K562 (cell line): ENCODE data around the gene NUAK1. TPM values are rescaled to one million over a fixed set of nuclear protein-coding genes. Genes with fewer than 3 reads are reported as not detected.

Experiments used
- ATAC-seq: fragments of 200-7000 bp; cut with Tn5 transposase; 3 replicates; pipeline ENCODE4 v1.9.1; 2020; ENCODE audit warnings: moderate library complexity
- BruUV-seq: library from RNA; stranded (reverse); fragments of 400-500 nt; replicated peaks from 2 replicates; lab custom pipeline; 2021; lab: Mats Ljungman, UMichigan
- CTCF ChIA-PET: fragments of 300-600 bp; formaldehyde crosslinking; extraction: SDS; loops from one replicate; lab custom pipeline; 2021; ENCODE audit warnings: low intra/inter-chr PET ratio; lab: Yijun Ruan, JAX
- POLR2A ChIA-PET: fragments of 300-600, 350-650 bp; sonication (Branson Sonifier 250); formaldehyde crosslinking; extraction: SDS; loops from one replicate; lab custom pipeline; 2021; ENCODE audit warnings: antibody characterized with exemption, inconsistent platforms; lab: Yijun Ruan, JAX
- DNase-seq, 4 experiments: peaks; one replicate each; pipeline versions ENCODE4 v3.0.0 to v3.0.0-alpha.2; 2011 to 2018; ENCODE audit warnings: low spot score in 3 of 4, mixed read lengths in 3 of 4; ENCODE audit errors: extremely low read depth in 1 of 4
- FAIRE-seq: peaks from 2 replicates; lab custom pipeline; 2011; peaks lifted over from hg19 to GRCh38; lab: Jason Lieb, UNC
- H2AFZ ChIP-seq: 2 replicates; pipeline ENCODE4 v1.6.0; 2011; ENCODE audit warnings: low read depth, low read length, control low read depth, inconsistent platforms
- H3K27ac ChIP-seq: fragments of 200-600 bp; 3 replicates; pipeline ENCODE4 v1.8.0; 2011; ENCODE audit warnings: low read depth, mild to moderate bottlenecking, control low read depth, inconsistent platforms, low read length, moderate library complexity, mixed read lengths; ENCODE audit errors: extremely low read depth
- H3K27me3 ChIP-seq, 2 experiments: fragments of 300-600 bp in 1 of 2; 2 replicates in 1 of 2; 3 replicates in 1 of 2; pipeline versions ENCODE4 v1.6.0 to v1.8.0; 2011; ENCODE audit warnings: inconsistent platforms in 2 of 2, low read length in 2 of 2, mild to moderate bottlenecking in 1 of 2, mixed read lengths in 1 of 2, moderate library complexity in 1 of 2; ENCODE audit not compliant: control insufficient read depth in 2 of 2, insufficient read depth in 2 of 2
- H3K36me3 ChIP-seq: fragments of 300-600 bp; 3 replicates; pipeline ENCODE4 v1.8.0; 2011; ENCODE audit warnings: mild to moderate bottlenecking, low read length, inconsistent platforms; ENCODE audit not compliant: control insufficient read depth, insufficient read depth
- H3K4me1 ChIP-seq, 2 experiments: fragments of 200-600 bp in 1 of 2; replicated peaks in 1 of 2; 2 replicates in 1 of 2; 3 replicates in 1 of 2; pipeline versions ENCODE4 v1.5.1 to v1.8.0; 2011; ENCODE audit warnings: inconsistent platforms in 2 of 2, low read length in 2 of 2, mild to moderate bottlenecking in 1 of 2, mixed read lengths in 1 of 2, moderate library complexity in 1 of 2; ENCODE audit not compliant: control insufficient read depth in 2 of 2, insufficient read depth in 2 of 2
- H3K4me2 ChIP-seq: 2 replicates; pipeline ENCODE4 v1.6.1; 2011; ENCODE audit warnings: low read length, control low read depth, inconsistent platforms, mixed read lengths; ENCODE audit not compliant: insufficient read depth
- H3K4me3 ChIP-seq: fragments of 200-600 bp; sonication (generic), shearing (Covaris generic); 2 replicates; pipeline ENCODE4 v1.5.1; 2016; ENCODE audit warnings: control low read depth, inconsistent platforms
- H3K79me2 ChIP-seq: fragments of 200-600 bp; 3 replicates; pipeline ENCODE4 v1.8.0; 2011; ENCODE audit warnings: low read length, inconsistent platforms; ENCODE audit not compliant: control insufficient read depth, insufficient read depth
- H3K9ac ChIP-seq, 2 experiments: 2 replicates each; pipeline versions ENCODE4 v1.6.0 to v1.6.1; 2011; ENCODE audit warnings: low read depth in 2 of 2, low read length in 2 of 2, control low read depth in 1 of 2, inconsistent platforms in 1 of 2, mild to moderate bottlenecking in 1 of 2, mixed read lengths in 1 of 2; ENCODE audit not compliant: insufficient read depth in 1 of 2
- H3K9me1 ChIP-seq: one replicate; pipeline ENCODE4 v1.6.0; 2011; ENCODE audit warnings: inconsistent platforms, mild to moderate bottlenecking, low read length, moderate library complexity; ENCODE audit not compliant: control insufficient read depth, insufficient read depth
- H3K9me3 ChIP-seq: replicated peaks from 2 replicates; pipeline ENCODE4 v1.5.1; 2011; ENCODE audit warnings: low read depth, low read length, inconsistent platforms; ENCODE audit not compliant: control insufficient read depth, insufficient read depth
- H4K20me1 ChIP-seq: replicated peaks from 2 replicates; pipeline ENCODE4 v1.6.1; 2011; ENCODE audit warnings: low read length, inconsistent platforms, mixed read lengths; ENCODE audit not compliant: control insufficient read depth, insufficient read depth
- C11orf30 ChIP-seq: fragments of 450-650 bp; IDR thresholded peaks from 2 replicates; pipeline ENCODE4 v1.6.1; 2016; ENCODE audit warnings: low read depth, mild to moderate bottlenecking
- CC2D1A ChIP-seq: fragments of 450-650 bp; IDR thresholded peaks from 2 replicates; pipeline ENCODE4 v1.6.1; 2017; ENCODE audit warnings: mild to moderate bottlenecking
- CEBPZ ChIP-seq: fragments of 150-350 bp; IDR thresholded peaks from 2 replicates; pipeline ENCODE4 v1.6.1; 2014; ENCODE audit warnings: low read depth, mild to moderate bottlenecking, low read length, borderline replicate concordance
- CHCHD3 ChIP-seq: fragments of 250-450 bp; sonication (Bioruptor Pico); IDR thresholded peaks from 2 replicates; pipeline ENCODE4 v2.1.2; 2022; ENCODE audit warnings: mild to moderate bottlenecking
- ETS2 ChIP-seq: IDR thresholded peaks from 2 replicates; pipeline ENCODE4 v1.6.1; 2016; ENCODE audit warnings: borderline replicate concordance, missing genetic modification characterization, mild to moderate bottlenecking, moderate library complexity, missing compliant biosample characterization; ENCODE audit not compliant: poor library complexity, severe bottlenecking
- HNRNPLL ChIP-seq: fragments of 200-400 bp; formaldehyde crosslinking; IDR thresholded peaks from 2 replicates; pipeline ENCODE4 v1.6.1; 2017; ENCODE audit warnings: low read length, low read depth, mild to moderate bottlenecking; ENCODE audit not compliant: poor library complexity, severe bottlenecking
- HOXB6 ChIP-seq: fragments of 250-450 bp; sonication (Bioruptor Pico); IDR thresholded peaks from 2 replicates; pipeline ENCODE4 v1.5.1; 2022; ENCODE audit warnings: mild to moderate bottlenecking, borderline replicate concordance
- MAFG ChIP-seq: fragments of 450-650 bp; conservative IDR thresholded peaks from 2 replicates; pipeline ENCODE4 v1.6.1; 2016; ENCODE audit warnings: missing genetic modification characterization, missing compliant biosample characterization
- NR0B1 ChIP-seq: fragments of 450-650 bp; IDR thresholded peaks from one replicate; pipeline ENCODE4 v1.6.1; 2018; ENCODE audit warnings: mild to moderate bottlenecking, moderate library complexity; ENCODE audit not compliant: partially characterized antibody
- PHF21A ChIP-seq: fragments of 450-650 bp; IDR thresholded peaks from 2 replicates; pipeline ENCODE4 v1.6.1; 2017; ENCODE audit warnings: low read depth, borderline replicate concordance
- PYGO2 ChIP-seq: fragments of 450-650 bp; IDR thresholded peaks from 2 replicates; pipeline ENCODE4 v1.6.1; 2016; ENCODE audit warnings: mild to moderate bottlenecking, missing genetic modification characterization, moderate library complexity, missing compliant biosample characterization
- RBM25 ChIP-seq: fragments of 200-400 bp; formaldehyde crosslinking; IDR thresholded peaks from 2 replicates; pipeline ENCODE4 v1.6.1; 2018; ENCODE audit warnings: low read length, low read depth, moderate library complexity; ENCODE audit not compliant: severe bottlenecking
- ZBED1 ChIP-seq: IDR thresholded peaks from 2 replicates; pipeline ENCODE4 v1.6.1; 2014
- ZNF239 ChIP-seq: fragments of 250-450 bp; sonication (Bioruptor Pico); IDR thresholded peaks from 2 replicates; pipeline ENCODE4 v1.4.0; 2020; ENCODE audit warnings: mild to moderate bottlenecking
- ZNF398 ChIP-seq: fragments of 250-450 bp; sonication (Bioruptor Pico); IDR thresholded peaks from 2 replicates; pipeline ENCODE4 v1.8.0; 2021; ENCODE audit warnings: moderate library complexity, mild to moderate bottlenecking, inconsistent platforms
- ZNF586 ChIP-seq: fragments of 450-650 bp; formaldehyde crosslinking; conservative IDR thresholded peaks from 2 replicates; pipeline ENCODE4 v1.4.0; 2020; ENCODE audit warnings: mild to moderate bottlenecking, moderate library complexity
- ZNF707 ChIP-seq: fragments of 250-450 bp; sonication (Bioruptor Pico); conservative IDR thresholded peaks from 2 replicates; pipeline ENCODE4 v1.8.0; 2022; ENCODE audit warnings: inconsistent platforms, mild to moderate bottlenecking, moderate library complexity
- WGBS: fragments of 100-300 bp; shearing (Covaris generic); methylation state at CpG from one replicate; pipeline ENCODE4 v1.1.6; 2016; ENCODE audit warnings: low coverage, mixed read lengths; ENCODE audit not compliant: insufficient coverage; ENCODE audit errors: missing lambda C conversion rate; 5-methylcytosine and 5-hydroxymethylcytosine counted together
- in situ Hi-C: fragments of 300-500 bp; cut with MboI; formaldehyde crosslinking; loops from 4 replicates; pipeline ENCODE4 v1.15.0; 2018; ENCODE audit warnings: inconsistent platforms, mixed read lengths
- intact Hi-C: fragments of 100-400 bp; cut with micrococcal nuclease; formaldehyde crosslinking; loops from 2 replicates; pipeline ENCODE4 v1.14.2; 2022
- polyA plus RNA-seq, 8 experiments: library from polyadenylated mRNA; depleted of rRNA in 4 of 8; stranded (reverse) in 5 of 8; unstranded in 3 of 8; fragments of >200 nt; fragmentation: Nextera tagmentation in 2 of 8; fragmentation: Illumina TruSeq in 1 of 8; extraction: Ambion mirVana in 2 of 8; extraction: Trizol in 1 of 8; gene quantifications; 2 replicates each; pipeline versions ENCODE4 v1.2.1 to v1.2.3, GENCODE V29; 2011 to 2014; ENCODE audit warnings: inconsistent platforms in 1 of 8, missing spikeins in 1 of 8
- total RNA-seq, 7 experiments: library from RNA; depleted of rRNA in 6 of 7; stranded (reverse); fragments of >200 nt in 6 of 7; fragmentation: Illumina TruSeq in 2 of 7; extraction: Trizol in 2 of 7; gene quantifications; 2 replicates each; pipeline versions ENCODE4 v1.2.1 to v1.2.3, GENCODE V29; 2011 to 2021; ENCODE audit warnings: low replicate concordance in 1 of 7

NUAK1 gene
- total and polyA plus RNA-seq, 9 of the 15 experiments (the other 6 are each of a cell fraction or from before 2014, with no cell fraction given): 0.02 TPM; not detected in 8

- POLR2A ChIA-PET: interaction anchor here (0.6 kb wide), 1 partner anchor 1078 kb away, joined by 3 read pairs; no protein-coding TSS in a partner anchor
- Histone ChIP-seq H3K79me2 (no peaks in the 10 kb centered on the region), H3K27ac (no peak overlapping the region), H3K9me1 (no peaks in the 10 kb centered on the region), H3K4me2 (no peak overlapping the region), H3K36me3 (no peaks in the 10 kb centered on the region), H3K27me3 (peaks cover 5% of the 10 kb centered on the region in 2 experiments; a peak in 3 of 5 replicates), H2AFZ (no peak overlapping the region), H3K4me3 (no peak overlapping the region), H3K4me1 (no peaks in the 10 kb centered on the region), H3K9me3 (no peaks in the 10 kb centered on the region), H3K9ac (no peak overlapping the region), H4K20me1 (no peaks in the 10 kb centered on the region)
- CTCF ChIA-PET: no interaction called here
- ATAC-seq: no peak
- in situ Hi-C loops (no loop called here), intact Hi-C loops (no loop called here)
- 3% methylated on average over 4 of the region's 4 CpGs for WGBS
- peak; percentile 35 for FAIRE-seq
- DNase-seq: no peak
- BruUV-seq: no TSS peak
- no peak for TF ChIP-seq PHF21A
- no peak for TF ChIP-seq CEBPZ
- no peak for TF ChIP-seq ZNF586
- no peak for TF ChIP-seq ETS2 (tag)
- no peak for TF ChIP-seq PYGO2
- no peak for TF ChIP-seq CHCHD3 (CRISPR knock-in tag)
- TF ChIP-seq C11orf30: peak; percentile 10; the same call in 1 of the 2 replicates
- no peak for TF ChIP-seq ZNF707 (CRISPR knock-in tag)
- TF ChIP-seq ZNF239 (CRISPR knock-in tag): no peak
- no peak for TF ChIP-seq ZBED1
- TF ChIP-seq CC2D1A: no peak
- TF ChIP-seq HOXB6 (CRISPR knock-in tag): no peak
- TF ChIP-seq RBM25: no peak
- TF ChIP-seq NR0B1: no peak
- TF ChIP-seq MAFG (tag): peak; percentile 58
- no peak for TF ChIP-seq ZNF398
- TF ChIP-seq HNRNPLL: no peak
Observed at GRCh38 chr12:106171117-106171750, 32.5 kb upstream of the NUAK1 start.
